ENCODE results near the gene KHSRP. TPM values are rescaled to one million over a fixed set of nuclear protein-coding genes. Genes with fewer than 3 reads are reported as not detected.

The KHSRP gene
- 63.7 and 81.1 TPM in 2 replicates for total RNA-seq

GRCh38 chr19:6424195-6424938 lies at the start of gene KHSRP:
Gene KHSRP, minus strand, starts transcription at chr19:6424811. Its CDS starts 110 bp downstream, at chr19:6424701.

GRCh38 chr19:6464070-6464873 lies 39.7 kb upstream of the KHSRP start, which contains the start of gene CRB3:
Gene CRB3, plus strand, starts transcription at chr19:6464271. Its CDS starts 431 bp downstream, at chr19:6464702.

GRCh38 chr19:6459262-6460098 lies 34.9 kb upstream of the KHSRP start, which contains the start of gene SLC25A23:
Gene SLC25A23, minus strand, starts transcription at chr19:6459792. Its CDS starts 164 bp downstream, at chr19:6459628.

GRCh38 chr19:6433663-6434062 lies 9.1 kb upstream of the KHSRP start, which contains the start of gene SLC25A41:
Gene SLC25A41, minus strand, starts transcription at chr19:6433763. Its CDS starts 70 bp downstream, at chr19:6433693.

GRCh38 chr19:6393074-6393982 lies 31.3 kb downstream of the KHSRP start, which contains the start of gene GTF2F1:
Gene GTF2F1, minus strand, starts transcription at chr19:6393164. Its CDS starts 169 bp downstream, at chr19:6392995.

GRCh38 chr19:6375411-6376010 lies 49.1 kb downstream of the KHSRP start, which contains the start of gene PSPN:
Gene PSPN, minus strand, starts transcription at chr19:6375933. Its CDS starts 84 bp downstream, at chr19:6375849.

GRCh38 chr19:6372594-6373095 lies 52.0 kb downstream of the KHSRP start, which contains the start of gene ALKBH7:
Gene ALKBH7, plus strand, starts transcription at chr19:6372794. Its CDS starts 27 bp downstream, at chr19:6372821.

Other genes with a start within 250 kb of the KHSRP start
- gene MLLT1, start 144.8 kb downstream of the KHSRP start, total RNA-seq = 4.4 and 8.1 TPM in 2 replicates
- not detected in 2 replicates for gene ACER1, start 91.2 kb downstream of the KHSRP start, total RNA-seq
- 47.2 and 49.1 TPM in 2 replicates for gene CLPP, start 63.3 kb downstream of the KHSRP start, total RNA-seq
- 28.5 and 30.6 TPM in 2 replicates for gene ALKBH7, start 52.0 kb downstream of the KHSRP start, total RNA-seq
- 0.43 and 0.92 TPM in 2 replicates for gene PSPN, start 48.9 kb downstream of the KHSRP start, total RNA-seq
- gene GTF2F1, start 31.6 kb downstream of the KHSRP start, total RNA-seq = 68.9 and 78.9 TPM in 2 replicates
- gene SLC25A41, start 9.0 kb upstream of the KHSRP start, total RNA-seq = not detected in 2 replicates
- gene SLC25A23, start 35.0 kb upstream of the KHSRP start, total RNA-seq = 14.4 and 15.1 TPM in 2 replicates
- gene CRB3, start 39.5 kb upstream of the KHSRP start, total RNA-seq = not detected in 2 replicates
- not detected in 2 replicates for gene DENND1C, start 57.0 kb upstream of the KHSRP start, total RNA-seq
- not detected in 2 replicates for gene TUBB4A, start 77.5 kb upstream of the KHSRP start, total RNA-seq
- 0.28 and 0.37 TPM in 2 replicates for gene TNFSF9, start 106.2 kb upstream of the KHSRP start, total RNA-seq
- not detected in 2 replicates for gene CD70, start 166.3 kb upstream of the KHSRP start, total RNA-seq
- 0.09 TPM in 1 of 2 replicates, not detected in the other for gene TNFSF14, start 245.3 kb upstream of the KHSRP start, total RNA-seq